C4-2B (cell line): ENCODE measurements around the gene PAN3.

ENCODE experiments used
- CTCF ChIP-seq: fragments of 450-650 bp; conservative IDR thresholded peaks from 2 replicates; pipeline ENCODE4 v1.5.1; 2017; ENCODE audit warnings: mild to moderate bottlenecking
- ZFX ChIP-seq: fragments of 450-650 bp; IDR thresholded peaks from 2 replicates; pipeline ENCODE4 v1.6.1; 2017

- no peak for TF ChIP-seq CTCF
- TF ChIP-seq ZFX: no peak
These were observed 189.3 kb downstream of the PAN3 start for GRCh38 chr13:28327373-28328270.
